Posterior vena cava (tissue), 2 donors: ENCODE data around the gene CARD19. TPM values are rescaled to one million over a fixed set of nuclear protein-coding genes. Genes with fewer than 3 reads are reported as not detected.

ENCODE experiments used
- total RNA-seq, 2 donors: library from RNA; stranded (reverse); fragmentation: NEBNext Ultra II Directional; extraction: Animal tissue kit (Norgen Biotek cat#: 25700); gene quantifications; one replicate each; pipeline ENCODE4 v1.2.1, GENCODE V29; 2021
- donor health status: DM: yes; HTN: yes; CAD: no.
- donor health status: DM: yes; HTN: yes; CAD: no.

Gene CARD19
- total RNA-seq, 2 donors from 2014 or later, result 40.8 to 43.0 TPM

Other genes starting within 250 kb of the CARD19 start
- gene ZNF484, start 218.2 kb upstream of the CARD19 start, total RNA-seq, result 10 to 100 TPM; 10.1 to 10.8 TPM
- gene FGD3, start 148.7 kb upstream of the CARD19 start, total RNA-seq, result 1 to 10 TPM; 6.3 to 7.5 TPM
- gene SUSD3, start 37.5 kb upstream of the CARD19 start, total RNA-seq, result 1 to 10 TPM; 1.4 to 5.2 TPM
- gene NINJ1, start 38.0 kb downstream of the CARD19 start, total RNA-seq, result 10 to 100 TPM; 30.6 to 39.5 TPM
- 10 to 100 TPM; 34.8 to 39.5 TPM for gene WNK2, start 87.9 kb downstream of the CARD19 start, total RNA-seq